ENCODE measurements around the gene PANK3. TPM values are rescaled to one million over a fixed set of nuclear protein-coding genes. Genes with fewer than 3 reads are reported as not detected.
"Not testable (repeated sequence)": the region's sequence is repeated elsewhere in the genome, so short reads cannot be mapped to it uniquely, and the experiment has no call there.

Gene PANK3
- total RNA-seq, 1 donor from 2014 or later, result 121 TPM

GRCh38 chr5:168583742-168584482, 4.7 kb upstream of the PANK3 start:
- Mint-ChIP-seq H3K4me1 (peaks cover 18% of the 10 kb centered on the region), H3K4me3 (no peak overlapping the region), H3K9me3 (no peaks in the 10 kb centered on the region), H3K27me3 (ENCODE audit: low read depth) (no peaks in the 10 kb centered on the region), H3K27ac (ENCODE audit: unreplicated experiment) (peak overlapping the region; percentile 76), H3K36me3 (ENCODE audit: low read depth) (no peaks in the 10 kb centered on the region)
- no peak for TF ChIP-seq CTCF (conservative IDR thresholded peaks at IDR 0.05)
- DNase-seq (ENCODE audit: low read depth, low spot score), result no peak

- H3K27me3 Mint-ChIP-seq (ENCODE audit: low read depth); H3K9me3 Mint-ChIP-seq; DNase-seq (ENCODE audit: low read depth, low spot score); H3K36me3 Mint-ChIP-seq (ENCODE audit: low read depth); H3K27ac Mint-ChIP-seq (ENCODE audit: unreplicated experiment): not testable (repeated sequence)
- Mint-ChIP-seq H3K4me3 (peak overlapping the region; percentile 55), H3K4me1 (peaks cover 38% of the 10 kb centered on the region)
Observed at GRCh38 chr5:168580814-168581469, 1.8 kb upstream of the PANK3 start.

- H3K9me3 Mint-ChIP-seq, result peaks cover under 1% of the 10 kb centered on the region
- peak overlapping the region; percentile 99 for H3K27ac Mint-ChIP-seq (ENCODE audit: unreplicated experiment)
- peak overlapping the region; percentile 93 for H3K4me3 Mint-ChIP-seq
- peaks cover 8% of the 10 kb centered on the region for H3K36me3 Mint-ChIP-seq (ENCODE audit: low read depth)
- peaks cover 44% of the 10 kb centered on the region for H3K4me1 Mint-ChIP-seq
- no peaks in the 10 kb centered on the region for H3K27me3 Mint-ChIP-seq (ENCODE audit: low read depth)
- TF ChIP-seq CTCF (conservative IDR thresholded peaks at IDR 0.05), result no peak
- no peak for DNase-seq (ENCODE audit: low read depth, low spot score)
Observed at GRCh38 chr5:168580227-168580508, 1.0 kb upstream of the PANK3 start.

GRCh38 chr5:168579488-168580226, 489 bp upstream of the PANK3 start:
- Mint-ChIP-seq H3K9me3 (peaks cover 2% of the 10 kb centered on the region), H3K27ac (ENCODE audit: unreplicated experiment) (peak overlapping the region; percentile 99), H3K27me3 (ENCODE audit: low read depth) (no peaks in the 10 kb centered on the region), H3K4me3 (peak overlapping the region; percentile 93), H3K36me3 (ENCODE audit: low read depth) (peaks cover 10% of the 10 kb centered on the region), H3K4me1 (peaks cover 47% of the 10 kb centered on the region)
- no peak for TF ChIP-seq CTCF (conservative IDR thresholded peaks at IDR 0.05)
- peak; percentile 96 for DNase-seq (ENCODE audit: low read depth, low spot score)

GRCh38 chr5:168578006-168578405, 1.2 kb downstream of the PANK3 start:
- peaks cover 2% of the 10 kb centered on the region for H3K9me3 Mint-ChIP-seq
- H3K4me3 Mint-ChIP-seq, result peak overlapping the region; percentile 99
- peaks cover 47% of the 10 kb centered on the region for H3K4me1 Mint-ChIP-seq
- no peak for DNase-seq (ENCODE audit: low read depth, low spot score)
- no peak for TF ChIP-seq CTCF (conservative IDR thresholded peaks at IDR 0.05)
- no peaks in the 10 kb centered on the region for H3K27me3 Mint-ChIP-seq (ENCODE audit: low read depth)
- H3K36me3 Mint-ChIP-seq (ENCODE audit: low read depth), result peaks cover 10% of the 10 kb centered on the region
- H3K27ac Mint-ChIP-seq (ENCODE audit: unreplicated experiment), result peak overlapping the region; percentile 19
